HT1080 (cell line): ENCODE measurements around the gene GCSH. TPM values are rescaled to one million over a fixed set of nuclear protein-coding genes. Genes with fewer than 3 reads are reported as not detected.
"Not testable (repeated sequence)": the region's sequence is repeated elsewhere in the genome, so short reads cannot be mapped to it uniquely, and the experiment has no call there.

Source experiments
- DNase-seq: peaks from one replicate; pipeline ENCODE4 v3.0.0-alpha.2; 2015; ENCODE audit warnings: low read depth
- polyA plus RNA-seq, 2 experiments: library from polyadenylated mRNA; depleted of rRNA; stranded (reverse); fragments of >200 nt; gene quantifications; 2 replicates each; pipeline ENCODE4 v1.2.3, GENCODE V29; 2015
- total RNA-seq: library from RNA; depleted of rRNA; stranded (reverse); fragments of >200 nt; shearing (Covaris generic); gene quantifications from 2 replicates; pipeline ENCODE4 v1.2.3, GENCODE V29; 2014; rRNA removed

GCSH gene
- total RNA-seq = 33.0 and 47.4 TPM in 2 replicates
- polyA plus RNA-seq (2015; cell fraction: cytosol; rRNA removed) = 47.4 and 53.2 TPM in 2 replicates
- polyA plus RNA-seq (2015; cell fraction: nucleus; rRNA removed) = 13.6 and 15.3 TPM in 2 replicates

DNA sequence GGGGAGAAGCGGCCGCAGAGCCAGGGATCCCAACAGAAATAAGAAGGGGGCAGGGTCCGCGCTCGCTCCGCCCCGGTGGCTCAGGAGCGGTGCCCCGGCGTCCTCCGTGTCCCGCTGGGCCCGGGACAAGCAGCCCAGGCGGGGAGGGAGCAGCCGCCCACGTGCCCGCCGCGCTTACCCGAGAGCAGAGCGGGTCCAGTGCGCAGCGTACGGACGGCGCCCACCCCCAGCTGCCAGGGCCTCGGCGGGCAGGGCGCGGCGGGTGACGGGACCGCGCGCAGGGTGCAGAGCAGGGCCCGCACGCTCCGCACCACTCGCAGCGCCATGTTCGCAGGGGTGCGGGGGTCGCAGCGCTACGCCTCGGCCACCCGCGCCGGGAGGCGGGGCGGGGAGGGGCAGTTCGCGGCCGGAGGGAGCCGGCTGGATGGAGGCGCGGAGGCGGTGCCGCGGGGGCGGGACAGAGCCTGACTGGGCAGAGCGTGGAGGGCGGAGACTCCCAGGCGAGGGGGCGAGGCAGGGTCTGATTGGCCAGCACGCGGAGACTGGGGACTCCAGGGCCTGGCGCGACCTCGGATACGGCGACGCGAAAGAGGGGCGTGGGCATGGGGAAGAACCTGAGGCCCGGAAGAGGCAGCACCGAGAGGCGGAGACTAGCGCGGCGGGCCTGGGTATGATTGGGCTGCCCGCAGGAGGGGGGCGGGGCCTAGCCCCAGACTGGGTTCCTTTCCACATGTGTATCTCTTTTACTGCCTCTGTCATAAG lies at the start of gene GCSH:
Gene GCSH (minus strand): TSS at position 443 of the 762 bp plus-strand sequence. CDS start 117 bp downstream, at position 326.
- DNase-seq = peak; percentile 99

DNA sequence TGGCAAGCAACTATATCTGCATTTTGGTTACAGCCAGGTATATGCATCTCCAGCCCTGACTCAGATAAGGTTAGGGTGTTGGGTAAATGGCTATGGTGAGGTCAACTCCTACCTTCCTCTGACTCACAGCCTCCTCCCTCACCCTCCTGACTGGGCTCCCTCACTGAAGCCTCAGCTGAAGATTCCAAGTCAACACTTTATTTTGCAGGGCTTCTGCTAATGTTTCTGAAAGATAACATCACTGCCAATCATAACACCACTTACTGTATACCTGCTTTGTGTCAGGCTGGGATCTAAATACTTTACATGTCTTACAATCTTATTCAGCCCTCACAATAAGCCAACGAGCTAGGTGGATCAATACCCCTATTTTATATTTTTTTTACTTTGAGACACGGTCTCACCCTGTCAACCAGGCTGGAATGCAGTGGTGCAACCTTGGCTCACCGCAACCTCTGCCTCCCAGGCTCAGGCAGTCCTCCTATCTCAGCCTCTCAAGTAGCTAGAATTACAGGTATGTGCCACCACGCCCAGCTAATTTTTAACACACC lies 47.8 kb upstream of the GCSH start:
- DNase-seq = peak; percentile 40

DNA sequence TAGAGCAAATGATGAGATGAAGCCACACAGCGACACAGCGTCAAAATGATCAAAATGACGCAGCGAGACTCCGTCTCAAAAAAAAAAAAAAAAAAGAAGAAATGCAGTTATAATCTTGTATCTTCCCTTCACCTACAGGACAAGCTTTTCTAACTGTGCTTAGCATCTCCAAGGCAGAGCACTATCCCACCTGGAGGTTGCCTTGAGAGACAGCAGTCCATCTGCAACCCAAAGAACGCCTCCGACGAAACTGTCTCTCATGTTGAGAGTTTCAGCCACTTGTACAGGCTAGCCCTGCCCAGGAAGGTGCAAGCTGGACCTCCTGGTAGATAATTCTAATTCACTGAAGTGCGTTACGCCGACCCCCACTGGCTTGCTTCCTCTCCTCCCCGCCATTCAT lies 46.7 kb upstream of the GCSH start:
- DNase-seq = no peak

DNA sequence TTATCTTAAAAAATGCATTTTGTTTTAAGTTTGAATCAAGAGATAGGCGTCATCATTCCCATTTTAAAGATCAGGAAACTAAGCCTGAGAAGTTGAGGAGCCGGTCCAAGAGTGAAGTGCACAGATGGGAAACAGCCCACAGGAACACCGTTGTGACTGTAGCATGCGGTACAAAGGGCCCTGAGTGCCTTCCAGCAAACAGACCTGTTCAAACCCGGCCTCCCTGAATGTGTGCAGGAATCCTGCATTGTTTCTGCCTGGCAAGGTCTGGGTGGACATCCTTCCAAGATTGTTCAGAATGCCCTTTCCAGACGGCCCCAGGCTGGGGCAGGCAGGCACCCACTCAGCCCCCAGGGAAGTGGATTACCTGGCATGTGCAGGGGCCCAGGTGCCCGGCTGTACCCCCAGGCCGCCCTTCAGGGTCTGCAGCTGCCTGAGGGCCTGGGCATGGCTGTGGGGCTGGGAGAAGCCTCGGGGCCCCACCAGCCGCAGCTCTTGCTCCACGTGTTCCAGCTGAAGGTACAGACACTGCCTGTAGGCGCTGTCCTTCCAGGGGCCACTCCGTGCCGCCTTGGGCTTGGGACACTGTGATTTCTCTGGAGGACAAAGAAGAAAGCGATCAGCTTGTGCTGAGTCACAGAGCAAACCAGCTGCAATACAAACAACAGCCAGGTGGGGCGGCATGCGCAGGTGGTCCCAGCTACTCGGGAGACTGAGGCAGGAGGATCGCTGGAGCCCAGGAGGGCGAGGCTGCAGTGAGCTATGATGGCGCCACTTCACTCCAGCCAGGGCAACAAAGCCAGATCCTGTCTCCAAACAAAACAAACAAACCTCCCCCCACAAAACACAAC lies 45.0 kb upstream of the GCSH start:
- no peak for DNase-seq

DNA sequence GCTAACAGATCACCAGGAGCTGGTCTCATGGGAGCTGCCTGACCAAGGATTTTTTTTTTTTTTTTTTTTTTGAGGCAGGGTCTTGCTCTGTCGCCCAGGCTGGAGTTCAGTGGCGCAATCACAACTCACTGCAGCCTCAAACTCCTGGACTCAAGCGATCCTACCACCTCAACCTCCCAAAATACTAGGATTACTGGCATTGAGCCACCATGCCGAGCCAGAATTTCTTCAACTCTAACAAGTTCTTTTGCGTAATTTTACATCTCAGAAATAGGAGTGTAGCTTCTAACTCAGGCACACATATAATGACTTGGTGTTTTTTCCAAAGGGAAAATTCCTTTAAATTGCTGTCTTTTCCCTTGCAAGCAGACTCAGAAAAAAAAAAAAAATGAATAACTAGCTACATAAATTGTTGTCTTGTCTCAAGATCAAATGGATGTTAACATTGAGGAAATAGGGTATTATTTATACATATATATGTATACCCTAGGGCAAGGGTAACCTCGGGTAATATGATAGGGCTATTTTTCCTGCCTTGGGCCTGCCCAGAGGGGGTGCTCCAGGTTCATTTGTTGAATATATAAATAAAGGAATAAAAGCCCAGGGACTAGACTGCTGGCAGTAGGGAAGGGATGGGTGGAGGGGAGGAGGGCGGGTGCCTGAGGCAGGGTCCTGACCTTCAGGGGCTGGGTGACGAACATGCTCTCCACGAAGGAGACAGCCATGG lies 42.8 kb upstream of the GCSH start:
- DNase-seq = no peak

DNA sequence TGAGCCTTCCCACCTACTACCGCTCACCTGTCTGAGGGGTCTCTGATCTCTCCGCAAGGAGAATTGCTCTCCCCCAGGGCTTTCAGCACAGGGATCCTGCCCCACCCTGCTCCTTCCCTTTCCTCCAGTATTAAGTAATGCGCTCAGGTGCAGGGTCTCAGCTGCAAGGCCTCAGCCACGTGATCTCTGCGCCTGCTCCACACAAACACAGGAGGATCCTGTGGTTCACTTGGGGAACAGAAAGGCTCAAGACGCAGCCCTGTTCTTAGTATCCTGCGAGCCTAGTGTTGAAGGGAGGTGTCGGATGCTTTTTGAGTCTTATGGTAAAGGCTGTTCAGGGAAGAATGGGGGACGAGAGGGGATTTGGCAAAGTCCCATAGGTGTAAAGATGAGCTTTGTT lies 41.6 kb upstream of the GCSH start:
- DNase-seq = no peak

DNA sequence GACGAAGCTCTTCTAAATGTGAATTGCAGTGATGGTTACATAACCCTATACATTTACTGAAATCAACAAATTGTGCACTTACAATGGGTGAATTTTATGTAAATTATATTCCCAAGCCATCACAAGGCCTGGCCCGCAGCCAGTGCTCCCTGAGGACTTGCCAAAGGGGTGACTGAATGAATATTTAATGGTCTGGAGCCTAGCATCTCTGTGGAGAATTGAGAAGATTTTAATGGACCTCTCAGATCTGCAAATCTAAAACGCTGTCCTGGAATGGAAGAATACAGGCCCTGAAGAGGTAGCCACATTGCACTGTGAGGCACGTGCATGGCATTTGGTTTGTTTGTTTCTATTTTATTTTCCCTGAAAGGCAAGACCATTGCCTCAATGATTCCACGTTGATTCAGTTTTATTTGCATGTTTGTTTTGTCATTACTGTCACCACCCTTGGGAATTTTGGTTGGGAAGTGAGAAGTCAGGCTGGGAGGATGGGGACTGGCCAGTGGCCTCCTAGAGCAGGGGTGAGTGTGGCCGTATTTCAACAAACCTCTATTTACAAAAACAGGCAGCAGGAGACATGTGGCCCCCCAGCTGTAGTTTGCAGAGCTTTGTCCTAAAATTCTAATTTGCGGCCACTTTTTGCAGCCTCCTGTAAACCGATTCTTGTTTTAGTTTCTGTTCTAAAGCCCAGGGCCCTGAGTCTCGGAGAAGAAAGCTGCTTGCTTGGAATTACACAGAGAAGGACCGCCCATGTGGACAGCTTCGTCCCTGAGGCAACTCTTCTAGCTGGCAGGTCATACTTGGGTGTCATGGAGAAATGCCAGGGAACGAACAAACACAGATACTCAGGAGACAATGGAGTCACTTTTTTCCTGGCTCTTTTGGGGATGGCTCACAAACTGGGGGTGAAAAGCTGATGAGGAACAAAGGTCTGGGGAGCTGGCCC lies 40.5 kb upstream of the GCSH start:
- no peak for DNase-seq

DNA sequence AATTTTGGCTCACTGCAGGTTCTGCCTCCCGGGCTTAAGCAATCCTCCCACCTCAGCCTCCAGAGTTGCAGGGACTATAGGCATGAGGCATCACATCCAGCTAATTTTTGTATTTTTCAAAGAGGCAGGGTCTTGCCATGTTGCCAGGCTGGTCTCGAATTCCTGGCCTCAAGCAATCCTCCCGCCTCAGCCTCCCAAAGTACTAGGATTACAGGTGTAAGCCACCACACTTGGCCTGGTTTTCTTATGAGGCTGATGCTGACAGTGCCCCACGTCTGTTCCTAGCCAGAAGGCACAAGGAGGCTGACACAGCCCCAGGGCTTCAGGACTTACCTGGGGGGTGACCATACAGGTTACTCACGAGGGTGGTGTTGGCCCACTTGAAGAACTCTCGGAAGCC lies 33.9 kb upstream of the GCSH start:
- DNase-seq = no peak

DNA sequence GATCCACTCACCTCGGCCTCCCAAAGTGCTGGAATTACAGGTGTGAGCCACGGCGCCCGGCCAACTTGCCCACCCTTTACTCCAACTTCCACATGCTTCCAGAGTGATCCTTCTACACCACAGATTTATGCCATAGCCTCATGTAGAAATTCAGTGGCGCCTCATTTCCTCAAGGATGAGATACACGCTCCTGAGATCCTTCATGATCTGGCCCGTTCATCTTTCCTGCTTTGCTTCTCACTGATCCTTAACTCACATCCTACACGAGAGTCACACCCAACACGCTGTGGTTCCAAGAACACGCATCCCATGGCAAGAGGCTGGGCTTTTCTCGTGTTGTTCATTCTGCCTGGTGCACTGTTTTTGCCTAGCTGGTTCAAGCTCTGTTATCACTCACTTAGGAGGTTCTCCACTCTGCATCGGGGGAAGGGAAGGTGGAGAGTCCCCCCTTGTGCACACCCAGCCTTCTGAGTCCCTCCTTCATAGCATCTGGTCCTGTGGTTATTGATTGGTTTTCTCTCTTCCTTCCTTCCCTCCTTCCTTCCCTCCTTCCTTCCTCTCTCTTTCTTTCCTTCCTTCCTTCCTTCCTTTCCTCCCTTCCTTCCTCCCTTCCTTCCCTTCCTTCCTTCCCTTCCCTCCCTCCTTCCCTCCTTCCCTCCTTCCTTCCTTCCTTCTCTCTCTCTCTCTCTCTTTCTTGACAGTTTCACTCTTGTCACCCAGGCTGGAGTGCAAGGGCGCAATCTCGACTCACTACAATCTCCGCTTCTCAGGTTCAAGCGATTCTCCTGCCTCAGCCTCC lies 32.7 kb upstream of the GCSH start:
- no peak for DNase-seq

DNA sequence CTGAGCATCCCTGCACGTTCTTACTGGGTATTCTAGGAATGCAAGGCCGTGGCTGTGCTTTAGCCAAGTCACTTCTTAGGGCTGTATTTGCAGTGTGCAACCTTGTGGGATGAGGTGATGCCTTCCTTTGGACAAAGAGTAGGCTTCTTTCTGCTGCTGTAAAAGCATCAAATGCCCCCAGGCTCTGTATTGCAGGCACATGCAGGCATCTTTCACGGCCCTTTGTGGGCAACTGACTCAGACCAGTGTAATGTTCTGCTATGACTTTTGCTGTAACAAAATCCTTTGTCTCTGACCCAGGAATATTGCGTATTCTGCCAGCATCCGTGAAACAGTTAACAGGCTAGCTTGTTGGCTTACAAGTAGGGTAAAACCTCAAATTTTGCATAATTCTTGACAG lies 30.9 kb upstream of the GCSH start:
- DNase-seq = peak; percentile 90

DNA sequence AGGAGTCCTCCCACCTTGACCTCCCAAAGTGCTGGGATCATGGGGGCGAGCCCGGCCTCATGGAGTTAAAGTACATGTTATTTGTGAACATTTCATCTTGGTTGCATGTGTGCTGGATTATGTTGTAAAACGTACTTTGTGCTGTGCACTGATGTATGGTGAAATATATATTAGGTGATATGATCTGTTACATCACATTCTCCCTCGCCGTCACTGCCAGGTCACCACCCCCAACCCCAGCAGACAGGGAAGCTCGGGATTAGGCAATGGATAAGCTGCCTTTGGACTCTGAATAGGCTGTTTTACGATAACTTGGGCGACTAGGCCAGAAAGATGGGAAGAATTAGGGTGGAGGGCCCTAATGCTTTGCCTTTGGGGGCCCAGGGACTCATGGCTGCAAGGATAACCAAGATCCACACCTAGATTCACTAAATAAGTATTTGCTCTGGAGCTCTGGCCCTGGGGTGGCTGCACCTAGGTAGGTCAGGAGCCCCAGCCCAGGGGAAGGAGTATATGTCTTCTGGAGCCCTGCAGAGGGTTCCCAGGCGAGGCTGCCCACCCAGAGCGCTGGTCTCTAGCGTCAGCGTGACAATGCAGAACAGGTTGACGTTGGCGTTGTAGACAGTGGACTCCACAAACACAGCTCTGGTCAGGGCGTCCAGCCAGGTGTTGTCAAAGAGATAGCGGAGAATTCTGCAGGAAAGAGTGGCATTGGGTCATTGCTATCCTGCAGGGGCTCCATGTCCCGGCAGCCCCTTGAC lies 27.1 kb upstream of the GCSH start:
- no peak for DNase-seq

DNA sequence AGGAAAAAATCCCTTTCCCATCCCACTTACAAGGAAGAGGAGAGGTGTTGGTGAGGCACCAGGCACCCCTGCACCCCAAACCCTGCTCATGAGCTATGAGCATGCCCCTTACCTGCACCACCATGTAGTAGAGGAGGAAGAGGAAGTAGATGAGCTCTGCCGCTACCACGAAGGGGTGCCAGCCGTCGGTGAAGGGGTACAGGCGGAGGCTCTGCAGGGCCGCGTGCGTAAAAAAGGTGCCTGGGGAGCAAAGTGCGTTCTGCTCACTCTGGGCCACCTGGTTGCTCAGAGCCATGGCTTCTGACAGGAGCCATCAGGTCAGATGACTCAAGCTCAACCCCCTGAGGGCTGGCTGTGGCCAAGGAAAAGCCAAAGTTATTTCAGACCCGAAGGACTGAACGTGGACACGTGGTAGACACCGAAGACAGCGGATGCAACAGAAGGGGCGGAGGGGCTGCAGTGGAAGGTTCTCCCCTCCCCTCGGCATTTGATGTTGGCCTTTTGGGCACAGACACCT lies 25.3 kb upstream of the GCSH start:
- no peak for DNase-seq

DNA sequence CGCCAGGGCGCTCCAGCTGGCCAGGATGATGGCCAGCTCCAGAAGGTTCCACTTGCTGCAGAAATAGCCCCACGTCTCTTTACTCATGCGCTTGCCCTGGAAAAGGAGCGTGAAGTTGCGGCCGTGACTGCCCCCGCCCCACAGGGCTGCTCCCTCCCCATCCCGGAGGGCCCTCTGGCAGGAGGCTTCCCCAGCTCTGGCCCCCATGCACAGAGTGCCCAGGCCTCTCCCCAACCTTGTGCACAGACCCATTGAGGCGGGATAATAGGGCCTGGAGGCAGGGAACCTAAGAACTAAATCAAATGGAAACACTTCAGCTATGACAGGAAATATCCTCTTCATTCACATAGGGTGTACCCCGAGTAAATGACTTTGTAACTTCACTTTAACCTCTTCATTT lies 21.2 kb upstream of the GCSH start:
- no peak for DNase-seq

DNA sequence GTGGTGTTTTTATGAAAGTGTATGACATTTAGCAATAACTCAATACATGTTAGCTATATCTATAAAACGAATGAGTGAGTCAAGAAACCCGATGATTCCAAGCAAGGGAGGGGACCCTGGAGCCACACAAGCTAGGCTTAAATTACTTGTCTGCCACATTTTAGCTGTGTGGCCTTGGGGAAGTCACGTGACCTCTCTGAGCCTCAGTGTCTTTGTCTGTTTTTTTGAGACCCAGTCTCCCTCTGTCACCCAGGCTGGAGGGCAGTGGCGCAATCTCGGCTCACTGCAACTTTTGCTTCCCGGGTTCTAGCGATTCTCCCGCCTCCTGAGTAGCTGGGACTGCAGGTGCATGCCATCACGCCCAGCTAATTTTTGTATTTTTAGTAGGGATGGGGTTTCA lies 20.1 kb upstream of the GCSH start:
- no peak for DNase-seq

DNA sequence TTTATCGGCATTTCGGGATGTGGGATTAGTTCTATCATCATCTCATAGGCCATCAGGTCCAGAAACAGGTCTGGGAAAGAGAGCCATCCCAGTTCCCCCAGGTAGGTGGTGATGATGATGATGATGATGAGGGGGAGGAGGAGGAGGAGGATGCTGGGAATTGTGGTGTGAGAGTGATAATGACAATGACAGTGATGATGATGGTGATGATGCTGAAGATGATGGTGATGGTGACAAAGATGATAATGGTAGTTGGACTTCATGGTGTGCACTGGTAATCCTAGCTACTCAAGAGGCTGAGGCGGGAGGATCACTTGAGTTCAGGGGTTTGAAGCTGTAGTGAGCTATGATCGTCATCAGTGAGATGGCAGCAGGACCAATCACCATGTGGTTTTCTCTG lies 16.3 kb upstream of the GCSH start:
- no peak for DNase-seq

DNA sequence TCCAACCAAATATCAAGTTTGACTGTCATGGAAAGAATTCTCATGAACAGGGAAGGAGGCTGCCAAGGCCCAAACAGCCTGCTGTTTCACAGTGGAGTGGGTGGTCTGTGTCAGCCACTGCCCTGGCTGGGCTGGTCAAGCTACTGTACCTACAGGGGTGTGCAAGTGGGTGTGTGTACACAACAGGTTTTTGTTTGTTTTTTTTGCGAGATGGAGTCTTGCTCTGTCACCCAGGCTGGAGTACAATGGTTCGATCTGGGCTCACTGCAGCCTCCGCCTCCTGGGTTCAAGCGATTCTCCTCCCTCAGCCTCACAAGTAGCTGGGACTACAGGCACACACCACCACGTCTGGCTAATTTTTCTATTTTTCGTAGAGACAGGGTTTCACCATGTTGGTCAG lies 13.1 kb upstream of the GCSH start:
- DNase-seq = not testable (repeated sequence)

DNA sequence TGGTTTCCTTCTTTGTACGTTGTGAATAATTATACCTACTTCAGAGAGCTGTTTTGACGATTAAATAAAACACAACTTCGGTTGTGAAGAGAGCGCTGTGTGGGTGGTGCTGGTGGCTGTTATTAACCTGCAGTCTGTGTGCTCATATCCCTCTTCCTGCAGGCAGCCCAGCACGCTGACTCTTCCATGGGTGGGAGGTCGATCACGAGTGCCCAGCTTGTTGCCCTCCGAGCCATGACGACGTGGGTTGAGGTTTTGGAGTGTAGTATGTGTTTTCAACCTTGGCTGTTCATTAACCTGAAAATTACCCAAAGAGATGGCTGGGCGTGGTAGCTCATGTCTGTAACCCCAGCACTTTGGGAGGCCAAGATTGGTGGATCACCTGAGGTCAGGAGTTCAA lies 11.3 kb upstream of the GCSH start:
- no peak for DNase-seq

DNA sequence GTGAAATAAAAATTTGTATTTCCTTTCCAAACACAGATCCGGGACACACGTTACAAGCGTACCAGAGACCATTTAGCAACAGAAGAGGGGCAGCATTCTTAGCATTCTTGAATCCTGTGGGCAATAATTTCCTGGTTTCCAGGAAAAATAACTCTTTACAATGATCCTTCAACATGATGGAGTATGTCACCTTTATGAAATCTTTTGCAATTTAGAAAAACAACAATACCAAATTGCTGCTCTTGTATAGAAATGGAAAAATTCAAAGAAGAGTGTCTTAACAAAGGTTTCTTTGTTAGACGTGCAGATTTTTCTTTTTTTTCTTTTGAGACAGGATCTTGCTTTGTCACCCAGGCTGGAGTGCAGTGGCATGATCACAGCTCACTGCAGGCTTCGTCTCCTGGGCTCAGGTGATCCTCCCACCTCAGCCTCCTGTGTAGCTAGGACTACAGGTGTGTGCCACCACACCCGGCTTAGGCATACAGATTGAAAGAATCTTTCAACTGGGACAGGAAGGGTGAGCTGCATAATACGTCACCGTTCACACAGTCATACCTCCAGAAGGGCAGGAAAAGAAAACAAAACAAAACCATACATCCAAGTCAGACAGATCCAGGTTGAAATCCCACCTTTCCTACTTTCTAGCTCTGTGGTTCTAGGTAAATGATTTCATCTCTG lies 10.8 kb upstream of the GCSH start:
- peak; percentile 26 for DNase-seq
